SK-N-SH (cell line): Measurements from ENCODE around the gene FAM78B. TPM values are rescaled to one million over a fixed set of nuclear protein-coding genes. Genes with fewer than 3 reads are reported as not detected.

ENCODE experiments used
- CTCF ChIA-PET: fragments of 300-600, 350-600 bp; formaldehyde crosslinking; extraction: SDS; loops from one replicate; lab custom pipeline; 2021; lab: Yijun Ruan, JAX
- POLR2A ChIA-PET: fragments of 350-600 bp; sonication (Branson Sonifier 250); formaldehyde crosslinking; extraction: SDS; loops from one replicate; lab custom pipeline; 2020; ENCODE audit warnings: antibody characterized with exemption, inconsistent platforms; lab: Yijun Ruan, JAX
- DNase-seq: peaks from one replicate; pipeline ENCODE4 v3.0.0; 2012
- H2AFZ ChIP-seq: fragments of 200-600 bp; sonication (generic); 2 replicates; pipeline ENCODE4 v1.8.1; 2016; ENCODE audit warnings: antibody characterized with exemption, mild to moderate bottlenecking, low read depth
- H3F3A ChIP-seq: fragments of 200-600 bp; sonication (generic); replicated peaks from 2 replicates; pipeline ENCODE3; 2016; ENCODE audit warnings: antibody characterized with exemption, mild to moderate bottlenecking; ENCODE audit not compliant: insufficient read depth
- H3K27ac ChIP-seq, 2 experiments: fragments of 200-500 bp in 1 of 2; fragments of 200-600 bp in 1 of 2; sonication (Bioruptor generic) in 1 of 2; sonication (generic), shearing (Covaris generic) in 1 of 2; 2 replicates each; pipeline versions ENCODE4 v1.5.1 to v1.6.1; 2014 to 2016; ENCODE audit warnings: low read depth in 2 of 2, inconsistent platforms in 1 of 2, low read length in 1 of 2, mild to moderate bottlenecking in 1 of 2, mixed read lengths in 1 of 2
- H3K27me3 ChIP-seq: fragments of 200-600 bp; sonication (generic), shearing (Covaris generic); 2 replicates; pipeline ENCODE4 v1.6.1; 2016; ENCODE audit warnings: mixed run types; ENCODE audit not compliant: insufficient read depth
- H3K36me3 ChIP-seq, 2 experiments: fragments of 200-500 bp in 1 of 2; fragments of 200-600 bp in 1 of 2; sonication (Bioruptor generic) in 1 of 2; sonication (generic) in 1 of 2; replicated peaks in 1 of 2; 2 replicates each; pipeline versions ENCODE3 to v1.5.1; 2014 to 2016; ENCODE audit warnings: low read length in 1 of 2, mild to moderate bottlenecking in 1 of 2; ENCODE audit not compliant: insufficient read depth in 2 of 2, control insufficient read depth in 1 of 2
- H3K4me1 ChIP-seq, 2 experiments: fragments of 200-500 bp in 1 of 2; fragments of 200-600 bp in 1 of 2; sonication (Bioruptor generic) in 1 of 2; sonication (generic), shearing (Covaris generic) in 1 of 2; 2 replicates each; pipeline versions ENCODE4 v1.5.1 to v1.6.1; 2014 to 2016; ENCODE audit warnings: low read depth in 1 of 2, low read length in 1 of 2, mixed run types in 1 of 2; ENCODE audit not compliant: insufficient read depth in 2 of 2, control insufficient read depth in 1 of 2
- H3K4me2 ChIP-seq: fragments of 200-600 bp; sonication (generic), shearing (Covaris generic); 2 replicates; pipeline ENCODE4 v1.6.1; 2017; ENCODE audit warnings: mixed run types
- H3K4me3 ChIP-seq, 2 experiments: fragments of 200-500 bp in 1 of 2; fragments of 200-600 bp in 1 of 2; sonication (Bioruptor generic) in 1 of 2; sonication (generic), shearing (Covaris generic) in 1 of 2; 2 replicates each; pipeline versions ENCODE4 v1.5.1 to v1.8.1; 2014 to 2016; ENCODE audit warnings: low read depth in 2 of 2, inconsistent platforms in 1 of 2, low read length in 1 of 2, mild to moderate bottlenecking in 1 of 2, mixed read lengths in 1 of 2, moderate library complexity in 1 of 2
- H3K79me2 ChIP-seq: fragments of 200-600 bp; sonication (generic); 2 replicates; pipeline ENCODE4 v1.8.1; 2017; ENCODE audit warnings: mild to moderate bottlenecking; ENCODE audit not compliant: insufficient read depth
- H3K9ac ChIP-seq: fragments of 200-600 bp; sonication (generic); 2 replicates; pipeline ENCODE4 v1.6.1; 2017; ENCODE audit warnings: mixed run types
- H3K9me2 ChIP-seq: fragments of 200-600 bp; sonication (generic); 2 replicates; pipeline ENCODE4 v1.6.1; 2017; ENCODE audit warnings: mixed run types
- H3K9me3 ChIP-seq: fragments of 200-600 bp; sonication (generic); 2 replicates; pipeline ENCODE4 v1.6.1; 2017; ENCODE audit warnings: mixed run types, mild to moderate bottlenecking, moderate library complexity
- H4K20me1 ChIP-seq: fragments of 200-600 bp; sonication (generic); 2 replicates; pipeline ENCODE4 v1.6.1; 2017; ENCODE audit warnings: mild to moderate bottlenecking, mixed run types; ENCODE audit not compliant: insufficient read depth
- CHD2 ChIP-seq: fragments of 150-350 bp; IDR thresholded peaks from 2 replicates; pipeline ENCODE4 v1.6.1; 2018; ENCODE audit warnings: low read length; ENCODE audit not compliant: partially characterized antibody
- CTCF ChIP-seq: fragments of 200-600 bp; sonication (generic); IDR thresholded peaks from 2 replicates; pipeline ENCODE4 v1.6.1; 2017; ENCODE audit warnings: antibody characterized with exemption, mild to moderate bottlenecking, moderate library complexity
- ELF1 ChIP-seq: IDR thresholded peaks from 2 replicates; pipeline ENCODE4 v1.4.0; 2012
- FOXJ3 ChIP-seq: sonication (generic); formaldehyde crosslinking; IDR thresholded peaks from 2 replicates; pipeline ENCODE4 v1.5.1; 2020; ENCODE audit warnings: mild to moderate bottlenecking, missing genetic modification reagents
- FOXM1 ChIP-seq: IDR thresholded peaks from 2 replicates; pipeline ENCODE4 v1.4.0; 2012; ENCODE audit warnings: low read depth, mild to moderate bottlenecking
- IRF3 ChIP-seq: fragments of 150-350 bp; IDR thresholded peaks from 2 replicates; pipeline ENCODE4 v1.6.1; 2016; ENCODE audit warnings: mild to moderate bottlenecking, low read depth, low read length
- JUND ChIP-seq: IDR thresholded peaks from 2 replicates; pipeline ENCODE4 v1.4.0; 2012
- MEF2A ChIP-seq: IDR thresholded peaks from 2 replicates; pipeline ENCODE4 v1.4.0; 2012; ENCODE audit warnings: low read depth, borderline replicate concordance
- NRF1 ChIP-seq: IDR thresholded peaks from 2 replicates; pipeline ENCODE4 v1.6.1; 2012; ENCODE audit warnings: low read depth, mild to moderate bottlenecking, low read length
- POLR2AphosphoS5 ChIP-seq: IDR thresholded peaks from 2 replicates; pipeline ENCODE4 v1.6.1; 2012; ENCODE audit warnings: low read depth, low read length
- RAD21 ChIP-seq: IDR thresholded peaks from 2 replicates; pipeline ENCODE4 v1.6.1; 2012; ENCODE audit warnings: mild to moderate bottlenecking, low read length
- SIN3A ChIP-seq: IDR thresholded peaks from 2 replicates; pipeline ENCODE4 v1.6.1; 2012; ENCODE audit warnings: low read depth, mild to moderate bottlenecking, low read length, moderate library complexity, borderline replicate concordance
- SMC3 ChIP-seq: IDR thresholded peaks from 2 replicates; pipeline ENCODE4 v1.6.1; 2012; ENCODE audit warnings: low read depth, low read length, improper control_type of control experiment
- TAF1 ChIP-seq: IDR thresholded peaks from 2 replicates; pipeline ENCODE4 v1.6.1; 2012; ENCODE audit warnings: low read depth, mild to moderate bottlenecking, low read length, moderate library complexity, borderline replicate concordance
- TEAD4 ChIP-seq: IDR thresholded peaks from 2 replicates; pipeline ENCODE4 v1.4.0; 2012; ENCODE audit warnings: mild to moderate bottlenecking, borderline replicate concordance; ENCODE audit not compliant: insufficient read depth
- USF2 ChIP-seq: fragments of 150-350 bp; IDR thresholded peaks from 2 replicates; pipeline ENCODE4 v1.6.1; 2017; ENCODE audit warnings: antibody characterized with exemption, low read length, low read depth, borderline replicate concordance
- WGBS: methylation state at CpG from one replicate; pipeline ENCODE4 v1.1.6; 2017; ENCODE audit warnings: low lambda C conversion rate; 5-methylcytosine and 5-hydroxymethylcytosine counted together
- polyA plus RNA-seq, 3 experiments: library from polyadenylated mRNA; depleted of rRNA; stranded (reverse); fragments of >200 nt; gene quantifications; 2 replicates each; pipeline ENCODE4 v1.2.3, GENCODE V29; 2012
- TF ChIP-seq, protein P1 (sequence below): IDR thresholded peaks from 2 replicates; pipeline ENCODE4 v1.4.0; 2012; ENCODE audit warnings: low read depth
- TF ChIP-seq, protein P2 (sequence below): IDR thresholded peaks from 2 replicates; pipeline ENCODE4; 2012

FAM78B gene
- polyA plus RNA-seq, 1 of the 3 experiments (the other 2 are of a cell fraction): 0.36 TPM

- TF ChIP-seq CTCF: no peak
- TF ChIP-seq, protein P1, sequence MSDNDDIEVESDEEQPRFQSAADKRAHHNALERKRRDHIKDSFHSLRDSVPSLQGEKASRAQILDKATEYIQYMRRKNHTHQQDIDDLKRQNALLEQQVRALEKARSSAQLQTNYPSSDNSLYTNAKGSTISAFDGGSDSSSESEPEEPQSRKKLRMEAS: no peak
- no peak for TF ChIP-seq NRF1
- TF ChIP-seq SMC3: no peak
- no peak for TF ChIP-seq FOXJ3 (CRISPR knock-in tag)
Measured at GRCh38 chr1:166197597-166197996, 30.8 kb upstream of the FAM78B start (continued).

DNA sequence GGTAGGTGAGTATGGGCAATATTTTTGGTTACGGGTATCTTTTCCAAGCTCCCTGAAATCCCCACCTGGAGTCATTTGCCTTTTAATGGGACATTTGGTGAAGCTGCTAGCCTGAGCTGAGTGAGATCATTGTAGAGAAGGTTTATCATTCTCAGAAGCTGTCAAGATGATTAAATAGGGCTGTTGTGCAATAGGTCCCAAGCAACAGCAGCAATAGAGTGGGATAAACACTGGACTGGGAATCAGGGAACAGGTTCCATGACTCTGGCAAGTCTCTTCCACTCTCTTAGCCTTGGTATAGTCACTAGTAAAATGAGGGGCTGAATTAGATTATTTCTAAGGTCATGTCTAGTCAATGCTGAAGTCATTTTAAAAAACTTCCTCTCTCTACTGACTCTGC lies 30.3 kb upstream of the FAM78B start:
- no peak overlapping the region for H2AFZ ChIP-seq
- TF ChIP-seq JUND (no peak), TEAD4 (no peak), ELF1 (no peak), FOXJ3 (CRISPR knock-in tag) (no peak), RAD21 (no peak), TAF1 (no peak), SMC3 (no peak), CHD2 (no peak), MEF2A (no peak), POLR2AphosphoS5 (no peak), SIN3A (no peak), USF2 (no peak), FOXM1 (no peak), IRF3 (no peak), CTCF (no peak)
- TF ChIP-seq, protein P2, sequence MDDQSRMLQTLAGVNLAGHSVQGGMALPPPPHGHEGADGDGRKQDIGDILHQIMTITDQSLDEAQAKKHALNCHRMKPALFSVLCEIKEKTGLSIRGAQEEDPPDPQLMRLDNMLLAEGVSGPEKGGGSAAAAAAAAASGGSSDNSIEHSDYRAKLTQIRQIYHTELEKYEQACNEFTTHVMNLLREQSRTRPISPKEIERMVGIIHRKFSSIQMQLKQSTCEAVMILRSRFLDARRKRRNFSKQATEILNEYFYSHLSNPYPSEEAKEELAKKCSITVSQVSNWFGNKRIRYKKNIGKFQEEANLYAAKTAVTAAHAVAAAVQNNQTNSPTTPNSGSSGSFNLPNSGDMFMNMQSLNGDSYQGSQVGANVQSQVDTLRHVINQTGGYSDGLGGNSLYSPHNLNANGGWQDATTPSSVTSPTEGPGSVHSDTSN: no peak
- TF ChIP-seq, protein P1: no peak
- no peaks in the 10 kb centered on the region for H3K9me2 ChIP-seq
- H3K4me1 ChIP-seq: no peaks in the 10 kb centered on the region
- POLR2A ChIA-PET: no interaction called here
- H3F3A ChIP-seq: no peaks in the 10 kb centered on the region
- H3K79me2 ChIP-seq: no peaks in the 10 kb centered on the region
- 53% methylated on average over 1 of the region's 1 CpG for WGBS
- DNase-seq: no peak
- H4K20me1 ChIP-seq: no peaks in the 10 kb centered on the region
- no peak overlapping the region for H3K27ac ChIP-seq
- H3K9ac ChIP-seq: no peak overlapping the region
- H3K4me2 ChIP-seq: no peak overlapping the region
- H3K27me3 ChIP-seq: no peaks in the 10 kb centered on the region
- CTCF ChIA-PET: no interaction called here
- H3K36me3 ChIP-seq: no peaks in the 10 kb centered on the region
- no peak overlapping the region for H3K4me3 ChIP-seq
- H3K9me3 ChIP-seq: no peaks in the 10 kb centered on the region
